Tibial artery (tissue), 4 donors: Measurements from ENCODE around the gene BMPR1B.

Source experiments
- DNase-seq, 2 donors: peaks; one replicate each; pipeline ENCODE4 v3.0.0-alpha.2; 2019
- H3K27ac ChIP-seq, 2 donors: fragments of 200-600 bp; sonication (generic) in 1 of 2; 1 replicate in 1 of 2; 2 replicates in 1 of 2; pipeline ENCODE4 v1.5.1; 2018 to 2019; ENCODE audit warnings: mild to moderate bottlenecking in 1 of 2
- H3K27me3 ChIP-seq, 2 donors: fragments of 200-600 bp; sonication (generic) in 1 of 2; one replicate each; pipeline versions ENCODE4 v1.5.1 to v1.6.0; 2016 to 2019
- H3K36me3 ChIP-seq, 3 donors: fragments of 200-600 bp; sonication (generic) in 2 of 3; one replicate each; pipeline ENCODE4 v1.5.1; 2016 to 2019; ENCODE audit warnings: mild to moderate bottlenecking in 2 of 3
- H3K4me1 ChIP-seq, 4 donors: fragments of 200-600 bp; sonication (generic) in 2 of 4; 1 replicate in 3 of 4; 2 replicates in 1 of 4; pipeline ENCODE4 v1.5.1; 2016 to 2019
- H3K4me3 ChIP-seq, 2 donors: fragments of 200-600 bp; sonication (generic) in 1 of 2; 1 replicate in 1 of 2; 2 replicates in 1 of 2; pipeline ENCODE4 v1.5.1; 2018 to 2019; ENCODE audit warnings: mild to moderate bottlenecking in 2 of 2
- H3K9me3 ChIP-seq, 3 donors: fragments of 200-600 bp; sonication (generic) in 1 of 3; one replicate each; pipeline ENCODE4 v1.5.1; 2016 to 2019
- intact Hi-C: fragments of 100-400 bp; cut with DNase I; formaldehyde crosslinking; loops from one replicate; pipeline ENCODE4 v1.15.0; 2023; ENCODE audit warnings: low total_unique reads
- TF ChIP-seq, protein P1 (sequence below), 2 experiments: fragments of 200-600 bp in 1 of 2; fragments of 450-650 bp in 1 of 2; IDR thresholded peaks; one replicate each; pipeline ENCODE4 v1.5.1; 2017 to 2019; ENCODE audit warnings: antibody characterized with exemption in 2 of 2, mild to moderate bottlenecking in 1 of 2, moderate library complexity in 1 of 2

The BMPR1B gene

DNA sequence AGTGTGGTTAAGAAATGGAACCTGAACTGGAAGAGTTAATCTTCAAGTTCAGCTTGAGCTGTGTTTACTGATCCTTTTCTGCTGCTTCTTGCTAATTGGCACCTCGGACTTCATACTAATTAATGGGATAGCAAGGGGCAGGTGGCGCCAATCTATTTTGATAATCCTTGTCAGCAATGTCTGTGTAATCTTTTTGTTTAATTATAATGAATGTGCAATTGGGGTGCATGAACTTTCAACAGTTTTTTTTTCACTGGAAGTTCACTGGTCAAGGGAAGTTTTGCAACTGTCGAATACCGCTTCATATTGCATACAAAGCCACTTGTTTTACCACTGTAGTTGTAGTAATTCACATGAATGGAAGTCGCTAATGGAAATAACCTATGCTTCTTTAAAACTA lies 261.0 kb downstream of the BMPR1B start:
- H3K27me3 ChIP-seq: no peaks in the 10 kb centered on the region
- no peaks in the 10 kb centered on the region for H3K9me3 ChIP-seq
- no peak for DNase-seq

DNA sequence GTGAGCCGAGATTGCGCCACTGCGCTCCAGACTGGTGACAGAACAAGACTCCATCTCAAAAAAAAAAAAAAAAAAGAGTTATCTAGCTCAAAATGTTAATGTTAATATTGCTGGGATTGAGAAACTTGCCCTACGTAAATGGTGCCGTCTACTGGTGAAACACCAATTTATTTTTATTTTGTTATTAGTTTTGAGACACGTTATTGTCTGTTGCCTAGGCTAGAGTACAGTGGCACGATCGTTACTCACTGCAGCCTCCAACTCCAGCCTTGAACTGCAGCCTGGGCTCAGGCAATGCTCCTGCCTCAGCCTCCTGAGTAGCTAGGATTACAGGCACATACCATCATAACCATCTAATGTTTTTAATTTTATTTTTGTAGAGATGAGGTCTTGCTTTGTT lies 262.8 kb downstream of the BMPR1B start:
- DNase-seq: no peak
- TF ChIP-seq, protein P1, sequence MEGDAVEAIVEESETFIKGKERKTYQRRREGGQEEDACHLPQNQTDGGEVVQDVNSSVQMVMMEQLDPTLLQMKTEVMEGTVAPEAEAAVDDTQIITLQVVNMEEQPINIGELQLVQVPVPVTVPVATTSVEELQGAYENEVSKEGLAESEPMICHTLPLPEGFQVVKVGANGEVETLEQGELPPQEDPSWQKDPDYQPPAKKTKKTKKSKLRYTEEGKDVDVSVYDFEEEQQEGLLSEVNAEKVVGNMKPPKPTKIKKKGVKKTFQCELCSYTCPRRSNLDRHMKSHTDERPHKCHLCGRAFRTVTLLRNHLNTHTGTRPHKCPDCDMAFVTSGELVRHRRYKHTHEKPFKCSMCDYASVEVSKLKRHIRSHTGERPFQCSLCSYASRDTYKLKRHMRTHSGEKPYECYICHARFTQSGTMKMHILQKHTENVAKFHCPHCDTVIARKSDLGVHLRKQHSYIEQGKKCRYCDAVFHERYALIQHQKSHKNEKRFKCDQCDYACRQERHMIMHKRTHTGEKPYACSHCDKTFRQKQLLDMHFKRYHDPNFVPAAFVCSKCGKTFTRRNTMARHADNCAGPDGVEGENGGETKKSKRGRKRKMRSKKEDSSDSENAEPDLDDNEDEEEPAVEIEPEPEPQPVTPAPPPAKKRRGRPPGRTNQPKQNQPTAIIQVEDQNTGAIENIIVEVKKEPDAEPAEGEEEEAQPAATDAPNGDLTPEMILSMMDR (IDR thresholded peaks at IDR 0.05): no peak
- Histone ChIP-seq H3K4me3 (no peak overlapping the region), H3K9me3 (no peaks in the 10 kb centered on the region), H3K36me3 (no peaks in the 10 kb centered on the region), H3K27me3 (no peaks in the 10 kb centered on the region), H3K27ac (no peak overlapping the region), H3K4me1 (peaks cover 0 to 10% (median 0%) of the 10 kb centered on the region in 4 donors)
- intact Hi-C loops: no loop called here

More for the DNA sequence above, 261.0 kb downstream of the BMPR1B start:
- Histone ChIP-seq H3K36me3 (no peaks in the 10 kb centered on the region), H3K4me1 (peaks cover 0 to 10% (median 0%) of the 10 kb centered on the region in 4 donors), H3K4me3 (no peak overlapping the region), H3K27ac (no peak overlapping the region)
- TF ChIP-seq, protein P1 (IDR thresholded peaks at IDR 0.05): no peak
- intact Hi-C loops: no loop called here

DNA sequence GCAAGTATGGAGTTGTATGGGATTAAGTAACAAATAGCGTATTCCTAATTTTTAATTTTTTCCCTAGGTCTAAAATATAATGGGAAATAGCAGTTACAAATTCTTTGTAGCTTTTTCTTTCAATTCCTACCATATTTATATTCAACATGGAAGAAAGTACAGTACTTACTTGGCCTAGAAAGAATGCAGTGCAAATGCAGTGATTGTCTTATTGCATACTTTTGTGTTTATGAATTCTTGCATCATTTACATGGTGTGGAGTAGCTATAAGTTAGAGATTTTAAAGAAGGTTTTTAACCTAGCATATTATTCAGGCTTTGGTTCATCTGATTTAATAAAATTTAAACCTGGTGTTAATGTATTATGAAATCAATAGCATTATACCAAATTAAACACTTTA lies 263.3 kb downstream of the BMPR1B start:
- H3K27me3 ChIP-seq: no peaks in the 10 kb centered on the region
- no peak for DNase-seq
- H3K9me3 ChIP-seq: no peaks in the 10 kb centered on the region
- peaks cover 0 to 10% (median 0%) of the 10 kb centered on the region in 4 donors for H3K4me1 ChIP-seq
- H3K36me3 ChIP-seq: no peaks in the 10 kb centered on the region
- no peak overlapping the region for H3K4me3 ChIP-seq
- no peak overlapping the region for H3K27ac ChIP-seq
- intact Hi-C loops: no loop called here
- TF ChIP-seq, protein P1 (IDR thresholded peaks at IDR 0.05): no peak

DNA sequence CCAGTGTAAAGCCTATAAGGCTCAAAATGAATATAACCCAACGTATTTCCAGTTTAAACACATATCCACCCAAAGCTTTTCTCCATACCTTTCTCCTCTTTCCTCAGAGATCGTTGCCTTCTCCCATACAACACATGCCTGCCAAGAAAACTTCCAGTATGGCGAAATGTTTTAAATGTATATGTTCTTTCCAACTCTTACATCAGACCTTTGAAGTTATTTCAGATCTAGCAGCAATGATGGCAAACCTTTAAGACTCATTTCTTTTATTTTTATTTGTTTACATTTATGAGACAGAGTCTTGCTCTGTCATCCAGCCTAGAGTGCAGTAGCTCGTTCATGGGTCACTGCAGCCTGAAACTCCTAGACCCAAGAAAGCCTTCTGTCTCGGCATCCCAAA lies 265.4 kb downstream of the BMPR1B start:
- Histone ChIP-seq H3K4me3 (no peak overlapping the region), H3K9me3 (no peaks in the 10 kb centered on the region), H3K36me3 (no peaks in the 10 kb centered on the region), H3K4me1 (peaks cover 0 to 10% (median 0%) of the 10 kb centered on the region in 4 donors), H3K27ac (no peak overlapping the region), H3K27me3 (no peaks in the 10 kb centered on the region)
- TF ChIP-seq, protein P1 (IDR thresholded peaks at IDR 0.05): no peak
- DNase-seq: no peak
- intact Hi-C loops: no loop called here

DNA sequence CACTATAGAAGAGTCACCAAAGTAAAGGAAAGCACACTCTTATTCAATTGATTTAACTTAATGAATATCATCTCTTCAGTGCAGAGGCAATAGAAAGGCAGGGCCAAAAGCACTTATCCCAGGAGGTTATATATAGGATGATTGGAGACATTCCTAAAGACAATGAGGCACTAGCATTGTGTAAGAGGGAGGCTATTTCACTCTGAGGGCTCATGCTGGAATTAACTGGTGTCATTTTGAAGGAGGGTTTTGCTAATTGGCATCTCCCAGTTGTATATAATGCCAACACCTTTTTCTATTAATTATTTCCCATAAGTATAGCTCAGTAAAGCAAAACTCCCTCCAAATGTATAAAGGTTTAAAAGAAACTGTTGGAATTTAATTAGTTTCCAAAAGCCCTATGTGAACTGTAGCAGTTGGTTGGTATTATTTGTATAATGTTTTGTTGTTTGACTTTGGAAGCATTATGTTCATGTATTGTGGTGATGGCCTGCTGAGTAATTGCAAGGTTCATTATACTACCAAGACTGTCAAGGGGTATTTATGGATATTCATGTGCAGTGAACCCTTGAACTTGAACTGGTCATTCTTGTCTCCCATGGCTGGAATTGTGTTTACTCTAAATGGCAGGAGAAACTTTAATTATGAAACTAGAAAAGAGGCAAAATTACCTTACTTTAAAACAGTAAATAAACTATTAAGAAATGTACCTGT lies 270.3 kb downstream of the BMPR1B start:
- Histone ChIP-seq H3K27ac (no peak overlapping the region), H3K27me3 (no peaks in the 10 kb centered on the region), H3K4me1 (no peaks in the 10 kb centered on the region), H3K9me3 (peaks cover 0 to 4% (median 0%) of the 10 kb centered on the region in 3 donors), H3K36me3 (no peaks in the 10 kb centered on the region), H3K4me3 (no peak overlapping the region)
- no peak for DNase-seq
- TF ChIP-seq, protein P1 (IDR thresholded peaks at IDR 0.05): no peak
- intact Hi-C loops: no loop called here
